ENCODE results near the gene MAN1C1.
A peak's percentile ranks its signal among the peaks of the same experiment; 100 is the strongest.

The MAN1C1 gene

GRCh38 chr1:25769625-25770383, 153.2 kb downstream of the MAN1C1 start:
- DNase-seq: no peak

GRCh38 chr1:25770541-25771220, 154.1 kb downstream of the MAN1C1 start:
- DNase-seq: no peak

- DNase-seq: no peak
Measured at GRCh38 chr1:25771221-25772114, 154.9 kb downstream of the MAN1C1 start.

GRCh38 chr1:25772164-25772563, 155.6 kb downstream of the MAN1C1 start:
- no peak for DNase-seq

- DNase-seq: no peak
Measured at GRCh38 chr1:25772692-25773245, 156.2 kb downstream of the MAN1C1 start.

- DNase-seq: no peak
Measured at GRCh38 chr1:25773441-25774125, 157.0 kb downstream of the MAN1C1 start.

DNA sequence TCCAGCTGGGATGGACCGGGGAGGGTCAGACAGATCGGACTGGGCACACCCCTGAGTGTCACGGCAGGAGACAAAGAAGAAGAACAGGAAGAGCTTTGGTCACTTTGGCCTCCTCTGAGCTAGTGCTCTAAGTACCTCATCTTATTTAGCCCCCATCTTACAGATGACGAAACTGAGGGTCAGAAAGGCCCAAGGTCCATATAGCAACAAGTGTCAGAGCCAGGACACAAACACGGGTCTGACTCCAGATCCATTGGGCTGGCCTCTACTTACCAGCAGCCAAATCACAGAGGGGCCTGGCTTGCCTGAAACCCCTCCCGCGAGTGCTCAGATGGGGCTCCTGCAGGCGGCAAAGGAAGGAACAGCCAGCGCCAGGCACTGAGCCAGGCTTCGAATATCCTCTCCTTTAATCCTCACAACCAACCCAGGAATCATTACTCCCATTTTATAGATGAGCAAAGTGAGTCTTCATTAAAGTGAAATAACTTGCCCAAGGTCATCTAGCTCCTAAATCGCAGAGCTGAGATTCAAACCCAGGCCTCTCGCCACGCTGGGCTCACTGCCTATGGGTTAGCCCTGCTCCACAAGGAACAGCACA, 157.7 kb downstream of the MAN1C1 start:
- no peak for DNase-seq

DNA sequence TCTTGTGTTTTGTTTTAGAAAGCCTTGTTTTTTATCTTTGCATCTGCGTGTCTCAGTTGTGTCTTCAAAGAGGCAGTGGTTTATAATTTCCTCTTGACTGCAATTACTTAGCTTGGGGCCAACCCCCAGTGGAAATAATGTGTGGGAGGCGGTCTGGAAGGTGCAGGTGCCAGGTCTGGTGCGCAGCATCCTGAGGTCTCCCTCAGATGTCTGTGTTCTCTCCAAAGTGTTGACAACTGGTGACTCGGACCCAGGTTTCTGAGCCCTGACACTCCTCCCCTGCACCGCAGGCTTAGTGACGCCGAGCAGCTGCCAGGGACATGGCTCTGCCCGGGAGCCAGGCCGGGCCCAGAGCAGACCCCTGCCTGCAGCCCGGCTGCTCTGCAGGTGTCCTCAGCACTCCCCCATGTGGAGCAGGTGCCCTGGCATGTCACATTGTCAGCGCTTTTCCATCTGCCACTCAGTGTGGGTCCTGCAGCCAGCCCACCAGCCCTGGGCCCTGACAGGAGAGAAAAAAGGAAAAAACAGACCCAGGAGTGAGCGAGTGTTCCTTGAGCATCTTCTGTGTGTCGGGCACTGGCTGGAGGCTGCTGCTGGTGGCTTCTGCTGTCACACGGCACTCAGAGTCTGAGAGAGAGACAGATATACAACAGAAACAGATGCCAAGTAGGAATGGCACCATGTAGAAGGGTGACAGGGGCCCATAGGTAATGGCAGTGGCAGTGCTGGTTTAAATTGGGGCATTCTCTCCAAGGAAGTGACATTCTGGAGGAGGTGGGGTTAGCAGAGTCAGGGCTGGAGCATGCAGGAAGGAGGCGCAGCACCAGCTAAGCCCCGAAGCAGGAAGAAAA, 158.6 kb downstream of the MAN1C1 start:
- peak; percentile 70 for DNase-seq

DNA sequence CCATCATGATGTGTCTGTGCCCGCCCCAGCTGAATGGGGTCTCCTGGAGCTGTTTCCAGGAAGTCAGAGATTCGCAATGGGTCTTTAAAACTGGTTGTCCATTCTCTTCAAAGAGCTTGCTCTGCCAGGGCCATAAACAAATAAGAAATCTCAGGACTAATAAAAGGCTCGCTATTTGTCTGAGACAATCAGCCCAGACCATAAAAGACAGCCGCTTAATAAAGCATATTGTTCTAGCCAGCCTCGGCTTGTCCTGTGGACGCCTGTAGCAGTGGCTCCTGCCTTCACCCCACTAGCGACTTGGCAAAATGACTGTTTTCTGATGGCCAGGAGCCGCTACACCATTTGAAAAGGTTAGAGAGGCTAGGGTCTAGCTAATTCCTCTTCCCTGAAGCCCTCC, 162.8 kb downstream of the MAN1C1 start:
- DNase-seq: no peak

- DNase-seq: no peak
Measured at GRCh38 chr1:25779894-25780293, 163.3 kb downstream of the MAN1C1 start.

DNA sequence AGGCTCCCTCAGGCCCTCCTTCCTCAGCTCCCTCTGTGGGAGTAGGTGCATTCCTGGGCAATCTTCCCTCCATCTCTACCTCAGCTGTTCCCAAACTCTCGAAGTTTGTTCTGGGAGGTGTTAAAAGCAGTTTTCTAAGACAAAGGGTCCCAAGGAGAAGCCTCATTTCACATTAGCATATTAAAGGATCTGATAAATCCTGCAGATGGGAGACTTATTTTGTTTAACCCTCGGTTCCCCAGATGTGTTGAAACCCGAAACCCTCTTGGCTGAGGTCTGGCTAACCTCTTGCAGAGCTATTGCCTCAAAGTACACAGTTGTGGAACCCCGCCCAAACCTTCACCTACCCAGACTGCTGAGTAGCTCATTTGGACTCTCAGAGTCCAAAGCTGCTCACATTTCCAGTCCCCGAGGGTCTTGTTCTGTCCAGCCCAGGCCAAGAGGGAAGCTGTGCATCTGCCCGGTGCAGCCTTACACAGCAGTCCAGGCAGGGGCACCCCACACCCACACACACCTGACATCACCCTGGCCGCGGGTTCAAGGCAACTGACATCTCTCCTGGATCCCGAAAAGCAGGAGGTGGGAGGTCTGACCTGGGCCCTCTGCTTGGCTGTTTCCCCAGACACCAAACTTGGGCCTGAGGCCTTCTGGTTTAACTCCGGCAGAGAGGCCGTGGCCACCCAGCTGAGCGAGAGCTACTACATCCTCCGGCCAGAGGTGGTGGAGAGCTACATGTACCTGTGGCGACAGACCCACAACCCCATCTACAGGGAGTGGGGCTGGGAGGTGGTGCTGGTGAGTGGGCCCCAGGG, 163.9 kb downstream of the MAN1C1 start:
- no peak for DNase-seq

DNA sequence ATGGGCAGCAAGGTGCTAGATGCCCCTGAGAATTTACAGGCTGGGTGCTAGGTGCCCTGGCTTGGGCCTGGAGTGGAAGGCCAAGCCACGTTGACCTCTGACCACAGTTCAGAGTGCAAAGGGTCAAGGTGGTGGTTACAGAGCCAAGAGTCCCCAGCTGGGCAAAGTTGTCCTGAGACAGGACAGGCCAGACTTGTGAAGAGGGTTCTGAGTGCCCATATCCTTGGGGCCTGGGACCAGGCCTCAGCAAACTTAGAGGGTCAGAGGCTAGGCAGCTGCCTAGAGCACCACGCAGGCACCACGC, 164.5 kb downstream of the MAN1C1 start:
- no peak for DNase-seq

GRCh38 chr1:25782608-25783201, 166.1 kb downstream of the MAN1C1 start:
- peak; percentile 87 for DNase-seq

- DNase-seq: no peak
Measured at GRCh38 chr1:25784575-25785051, 168.0 kb downstream of the MAN1C1 start.

DNA sequence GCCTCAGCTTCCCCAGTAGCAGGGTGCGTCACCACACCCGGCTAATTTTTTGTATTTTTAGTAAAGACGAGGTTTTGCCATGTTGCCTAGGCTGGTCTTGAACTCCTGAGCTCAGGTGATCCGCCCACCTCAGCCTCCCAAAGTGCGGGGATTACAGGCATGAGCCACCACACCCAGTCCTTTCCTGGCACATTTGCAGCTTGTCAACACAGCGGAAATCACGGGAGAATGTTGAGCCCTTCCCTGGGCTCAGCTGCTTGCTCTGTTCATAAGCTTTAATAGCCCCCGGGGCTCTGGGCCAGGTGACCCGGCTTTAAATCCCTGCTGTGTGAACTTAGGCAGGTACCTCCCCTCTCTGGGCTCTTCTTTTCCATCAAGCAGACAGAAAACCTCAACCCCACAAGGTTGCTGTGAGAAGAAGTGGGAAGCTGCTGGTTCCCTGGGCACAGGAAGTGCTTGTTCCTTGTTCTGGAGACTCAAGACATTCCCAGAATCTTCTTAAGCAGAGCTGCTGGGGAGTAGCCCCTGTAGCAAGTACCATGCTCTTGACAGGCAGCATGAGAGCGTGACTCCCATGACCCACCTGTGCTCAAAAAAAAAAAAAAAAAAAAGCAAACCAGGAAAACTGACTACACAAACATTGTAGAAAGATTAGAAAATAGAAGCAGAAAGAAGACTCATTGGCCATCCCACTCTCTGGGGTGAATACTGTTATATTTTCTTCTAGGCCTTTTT, 168.9 kb downstream of the MAN1C1 start:
- no peak for DNase-seq

- no peak for DNase-seq
Measured at GRCh38 chr1:25786887-25787759, 170.5 kb downstream of the MAN1C1 start.

DNA sequence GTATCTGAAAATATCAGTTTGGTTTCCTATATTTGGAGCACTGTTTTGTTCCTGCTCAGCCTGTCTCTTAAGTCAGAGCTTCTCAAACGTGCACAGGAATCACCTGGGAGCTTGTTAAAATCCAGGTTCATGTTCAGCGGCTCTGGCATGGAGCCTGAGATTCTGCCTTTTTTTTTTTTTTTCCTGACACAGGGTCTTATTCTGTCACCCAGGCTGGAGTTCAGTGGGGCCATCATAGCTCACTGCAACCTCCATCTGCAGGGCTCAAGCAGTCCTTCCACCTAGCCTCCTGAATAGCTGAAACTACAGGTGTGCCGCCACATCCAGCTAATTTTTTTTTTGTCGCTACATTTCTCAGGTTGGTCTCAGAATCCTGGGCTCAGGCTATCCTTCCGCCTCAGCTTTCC, 171.2 kb downstream of the MAN1C1 start:
- no peak for DNase-seq

GRCh38 chr1:25790472-25790871, 173.9 kb downstream of the MAN1C1 start:
- DNase-seq: no peak
